RCC 7860 (cell line): ENCODE measurements around the gene ZSCAN10.

ENCODE experiments used
- DNase-seq: peaks from one replicate; pipeline ENCODE4 v3.0.0-alpha.2; 2015; ENCODE audit warnings: low spot score
- FAIRE-seq: peaks from 2 replicates; lab custom pipeline; 2012; peaks lifted over from hg19 to GRCh38; lab: Jason Lieb, UNC

The ZSCAN10 gene

GRCh38 chr16:3049921-3050481, 49.1 kb downstream of the ZSCAN10 start:
- DNase-seq (no peak), FAIRE-seq (no peak)

DNA sequence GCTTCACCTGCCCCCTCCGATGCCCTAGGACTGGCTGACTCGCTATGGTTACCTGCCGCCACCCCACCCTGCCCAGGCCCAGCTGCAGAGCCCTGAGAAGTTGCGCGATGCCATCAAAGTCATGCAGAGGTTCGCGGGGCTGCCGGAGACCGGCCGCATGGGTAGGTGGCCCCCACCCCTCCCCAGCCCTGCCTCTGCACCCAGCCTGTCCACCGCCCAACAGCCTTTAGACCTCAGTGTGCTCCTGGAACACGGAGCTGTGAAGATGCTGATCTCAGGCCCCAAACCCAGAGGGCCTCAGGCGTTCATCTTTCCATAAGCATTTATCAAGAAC, 51.7 kb downstream of the ZSCAN10 start:
- FAIRE-seq (no peak), DNase-seq (no peak)

DNA sequence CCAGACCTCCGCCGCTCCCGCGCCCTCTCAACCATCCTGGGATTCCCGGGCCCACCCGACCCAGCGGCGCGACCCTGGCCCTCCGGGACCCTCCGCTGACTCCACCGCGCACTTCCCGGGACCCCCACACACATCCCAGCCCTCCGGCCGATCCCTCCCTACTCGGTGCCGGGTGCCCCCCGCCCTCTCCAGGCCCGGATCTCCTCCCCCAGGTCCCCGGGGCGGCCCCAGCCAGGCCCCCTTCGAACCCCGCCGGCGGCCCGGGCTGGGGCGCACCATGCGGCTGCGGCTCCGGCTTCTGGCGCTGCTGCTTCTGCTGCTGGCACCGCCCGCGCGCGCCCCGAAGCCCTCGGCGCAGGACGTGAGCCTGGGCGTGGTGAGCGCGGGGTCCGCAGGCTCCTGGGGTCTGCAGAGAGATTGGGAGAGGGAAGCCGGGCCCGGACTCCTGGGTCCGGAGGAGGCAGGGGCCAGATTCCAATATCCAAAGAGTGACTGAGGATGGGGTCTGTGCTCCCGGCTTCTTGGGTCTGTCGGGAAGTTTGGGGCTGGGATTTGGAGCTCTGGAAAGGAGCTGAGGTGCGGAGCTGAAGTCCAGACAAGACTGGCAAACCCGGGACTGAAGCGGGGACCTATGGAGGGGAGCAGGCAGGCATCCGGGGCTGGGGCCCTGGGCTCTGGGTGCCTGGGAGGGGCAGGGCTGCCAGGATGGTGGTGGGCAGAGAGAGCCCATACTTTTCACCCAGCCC, 52.3 kb downstream of the ZSCAN10 start:
- DNase-seq (no peak), FAIRE-seq (no peak)

- DNase-seq (no peak), FAIRE-seq (no peak)
These were observed 53.1 kb downstream of the ZSCAN10 start, which contains the start of gene MMP25 for GRCh38 chr16:3045758-3046640. TSS of gene MMP25 (plus strand) at chr16:3046561. CDS start at chr16:3046918, 357 bp downstream.

DNA sequence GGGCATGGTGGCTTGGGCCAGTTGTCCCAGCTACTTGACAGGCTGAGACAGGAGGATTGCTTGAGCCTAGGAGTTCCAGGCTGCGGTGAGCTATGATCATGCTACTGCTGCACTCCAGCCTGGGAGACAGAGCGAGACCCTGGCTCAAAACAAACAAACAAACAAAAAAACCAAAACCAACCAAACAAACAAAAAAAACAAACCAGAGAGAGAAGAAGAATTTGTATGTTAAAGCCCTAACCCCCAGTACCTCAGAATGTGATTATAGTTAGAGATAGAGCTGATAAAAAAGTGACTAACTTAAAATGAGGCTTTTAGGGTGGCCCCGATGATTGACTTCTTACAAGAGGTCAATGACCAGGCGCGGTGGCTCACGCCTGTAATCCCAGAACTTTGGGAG, 54.4 kb downstream of the ZSCAN10 start:
- DNase-seq (no peak), FAIRE-seq (no peak)

GRCh38 chr16:3042376-3042775, 56.7 kb downstream of the ZSCAN10 start:
- FAIRE-seq: no peak
- DNase-seq: no peak

DNA sequence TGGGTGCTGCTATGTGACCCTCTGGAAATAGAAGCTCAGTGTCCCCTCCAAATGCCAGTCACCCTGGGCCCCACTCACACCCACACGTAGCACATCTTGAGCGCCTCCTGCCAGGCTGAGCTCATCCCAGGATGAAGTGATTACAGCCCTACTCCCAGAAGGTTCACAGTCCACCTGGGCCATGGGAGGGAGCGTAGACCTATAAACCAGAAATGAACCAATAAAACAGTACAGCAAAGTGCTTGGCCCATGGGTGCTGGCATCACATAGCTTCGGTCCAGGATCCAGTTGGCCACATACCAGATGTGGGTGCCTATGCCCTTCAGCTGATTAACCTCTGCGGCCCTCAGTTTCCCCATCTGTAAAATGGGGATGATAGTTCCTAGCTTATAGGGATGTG, 60.2 kb downstream of the ZSCAN10 start:
- no peak for FAIRE-seq
- no peak for DNase-seq
